PC-3 (cell line): ENCODE data around the gene HSD17B13. TPM values are rescaled to one million over a fixed set of nuclear protein-coding genes. Genes with fewer than 3 reads are reported as not detected.

Experiments
- ATAC-seq: fragments of 200-7000 bp; cut with Tn5 transposase; 2 replicates; pipeline ENCODE4 v1.9.1; 2020; ENCODE audit warnings: mild to moderate bottlenecking, moderate library complexity
- BruUV-seq: library from RNA; stranded (reverse); fragments of 400-500 nt; replicated peaks from 2 replicates; lab custom pipeline; 2021; lab: Mats Ljungman, UMichigan
- CTCF ChIA-PET: fragments of 300-600 bp; sonication (Branson Sonifier 250); formaldehyde crosslinking; loops from one replicate; lab custom pipeline; 2022; ENCODE audit warnings: antibody characterized with exemption; lab: Charles Lee
- POLR2A ChIA-PET: fragments of 300-600 bp; sonication (Branson Sonifier 250); formaldehyde crosslinking; loops from one replicate; lab custom pipeline; 2022; ENCODE audit warnings: antibody characterized with exemption; ENCODE audit not compliant: unreplicated experiment; lab: Charles Lee
- DNase-seq: peaks from one replicate; pipeline ENCODE4 v3.0.0-alpha.2; 2015
- H2AFZ ChIP-seq: fragments of 300-600 bp; sonication (generic); 2 replicates; pipeline ENCODE4 v1.6.0; 2016; ENCODE audit warnings: antibody characterized with exemption, low read length
- H3F3A ChIP-seq: fragments of 300-600 bp; sonication (generic); one replicate; pipeline ENCODE4 v1.6.0; 2017; ENCODE audit warnings: antibody characterized with exemption, low read length, control low read depth, mild to moderate bottlenecking; ENCODE audit not compliant: unreplicated experiment
- H3K27ac ChIP-seq: fragments of 300-600 bp; sonication (generic); 2 replicates; pipeline ENCODE4 v1.5.1; 2016; ENCODE audit warnings: mild to moderate bottlenecking, low read length
- H3K27me3 ChIP-seq: fragments of 300-600 bp; sonication (generic); 2 replicates; pipeline ENCODE4 v1.6.1; 2016; ENCODE audit warnings: low read length, mixed read lengths
- H3K36me3 ChIP-seq: fragments of 300-600 bp; sonication (generic); 2 replicates; pipeline ENCODE4 v1.6.1; 2016; ENCODE audit warnings: low read depth, mixed run types, low read length, mixed read lengths
- H3K4me1 ChIP-seq: fragments of 300-600 bp; sonication (generic); 2 replicates; pipeline ENCODE4 v1.5.1; 2016; ENCODE audit warnings: low read length; ENCODE audit not compliant: insufficient read depth
- H3K4me2 ChIP-seq: fragments of 300-600 bp; sonication (generic); 2 replicates; pipeline ENCODE4 v1.6.0; 2016; ENCODE audit warnings: low read length
- H3K4me3 ChIP-seq: fragments of 300-600 bp; sonication (generic); 2 replicates; pipeline ENCODE4 v1.5.1; 2016; ENCODE audit warnings: mild to moderate bottlenecking, low read length, mixed read lengths
- H3K79me2 ChIP-seq: fragments of 300-600 bp; sonication (generic); 2 replicates; pipeline ENCODE4 v1.6.1; 2017; ENCODE audit warnings: low read length, mixed read lengths
- H3K9ac ChIP-seq: fragments of 300-600 bp; sonication (generic); 2 replicates; pipeline ENCODE4 v1.6.0; 2016; ENCODE audit warnings: mild to moderate bottlenecking, low read length
- H3K9me2 ChIP-seq: fragments of 300-600 bp; sonication (generic); replicated peaks from 2 replicates; pipeline ENCODE4 v1.6.1; 2016; ENCODE audit warnings: mixed run types, low read length, mixed read lengths
- H3K9me3 ChIP-seq: fragments of 300-600 bp; sonication (generic); 2 replicates; pipeline ENCODE4 v1.6.1; 2016; ENCODE audit warnings: low read length, mixed read lengths
- H4K20me1 ChIP-seq: fragments of 300-600 bp; sonication (generic); 2 replicates; pipeline ENCODE4 v1.6.1; 2016; ENCODE audit warnings: low read length, mixed read lengths
- CTCF ChIP-seq: fragments of 300-600 bp; sonication (generic); conservative IDR thresholded peaks from 2 replicates; pipeline ENCODE4 v1.5.1; 2017; ENCODE audit warnings: antibody characterized with exemption, low read depth, mild to moderate bottlenecking, low read length
- EZH2 ChIP-seq: fragments of 300-600 bp; sonication (generic); IDR thresholded peaks from one replicate; pipeline ENCODE4 v1.6.1; 2017; ENCODE audit warnings: antibody characterized with exemption, mild to moderate bottlenecking, low read length; ENCODE audit not compliant: unreplicated experiment
- EZH2phosphoT487 ChIP-seq: fragments of 300-600 bp; sonication (generic); IDR thresholded peaks from 2 replicates; pipeline ENCODE4 v1.6.1; 2018; ENCODE audit warnings: mild to moderate bottlenecking, antibody characterized with exemption, low read length, borderline replicate concordance
- intact Hi-C: fragments of 100-400 bp; cut with micrococcal nuclease; formaldehyde crosslinking; loops from 2 replicates; pipeline ENCODE4 v1.9.0; 2023
- total RNA-seq: library from RNA; depleted of rRNA; stranded (reverse); fragments of >200 nt; gene quantifications from 2 replicates; pipeline ENCODE4 v1.2.3, GENCODE V29; 2014

The HSD17B13 gene
- total RNA-seq, 1 experiment from 2014 or later, result 0.18 TPM

GRCh38 chr4:87274327-87274726 is 48.4 kb downstream of the HSD17B13 start:
- BruUV-seq, result no TSS peak
- DNase-seq (no peak), ATAC-seq (no peak)
- Histone ChIP-seq H3K27ac (no peak overlapping the region), H3K9me2 (no peaks in the 10 kb centered on the region), H3K27me3 (no peaks in the 10 kb centered on the region), H3K4me1 (no peaks in the 10 kb centered on the region), H3F3A (no peaks in the 10 kb centered on the region), H3K9ac (no peak overlapping the region), H3K36me3 (no peaks in the 10 kb centered on the region), H3K79me2 (no peaks in the 10 kb centered on the region), H3K9me3 (no peaks in the 10 kb centered on the region), H3K4me3 (no peak overlapping the region), H4K20me1 (no peaks in the 10 kb centered on the region), H3K4me2 (no peak overlapping the region), H2AFZ (no peak overlapping the region)
- no peak for TF ChIP-seq EZH2phosphoT487
- no peak for TF ChIP-seq CTCF
- TF ChIP-seq EZH2, result no peak
- intact Hi-C loops, result loop anchor here (5.0 kb wide), 2 partner anchors 33 to 68 kb away; no protein-coding TSS in a partner anchor
- ChIA-PET POLR2A (no interaction called here), CTCF (no interaction called here)

GRCh38 chr4:87270825-87271224 is 51.9 kb downstream of the HSD17B13 start:
- H3F3A ChIP-seq, result no peaks in the 10 kb centered on the region
- no peak overlapping the region for H3K4me3 ChIP-seq
- BruUV-seq, result no TSS peak
- DNase-seq (no peak), ATAC-seq (no peak)
- H3K9ac ChIP-seq, result no peak overlapping the region
- ChIA-PET POLR2A (no interaction called here), CTCF (no interaction called here)
- 0 out of 2 replicates have a peak overlapping the region, but pooled peaks have one; percentile 23 for H2AFZ ChIP-seq
- intact Hi-C loops, result loop anchor here (1.0 to 5.0 kb wide), 3 partner anchors 36 to 194 kb away; no protein-coding TSS in a partner anchor
- H3K4me2 ChIP-seq, result no peak overlapping the region
- no peaks in the 10 kb centered on the region for H4K20me1 ChIP-seq
- no peaks in the 10 kb centered on the region for H3K27me3 ChIP-seq
- no peaks in the 10 kb centered on the region for H3K79me2 ChIP-seq
- no peaks in the 10 kb centered on the region for H3K4me1 ChIP-seq
- H3K9me3 ChIP-seq, result no peaks in the 10 kb centered on the region
- H3K9me2 ChIP-seq, result no peaks in the 10 kb centered on the region
- no peak overlapping the region for H3K27ac ChIP-seq
- H3K36me3 ChIP-seq, result no peaks in the 10 kb centered on the region
- TF ChIP-seq CTCF, result no peak
- TF ChIP-seq EZH2, result no peak
- no peak for TF ChIP-seq EZH2phosphoT487

- Histone ChIP-seq H2AFZ (no peak overlapping the region), H3K36me3 (no peaks in the 10 kb centered on the region), H3K4me3 (no peak overlapping the region), H3K9me3 (no peaks in the 10 kb centered on the region), H3F3A (no peaks in the 10 kb centered on the region), H4K20me1 (no peaks in the 10 kb centered on the region), H3K9me2 (no peaks in the 10 kb centered on the region), H3K9ac (no peak overlapping the region), H3K27me3 (no peaks in the 10 kb centered on the region), H3K4me1 (no peaks in the 10 kb centered on the region), H3K4me2 (no peak overlapping the region), H3K79me2 (no peaks in the 10 kb centered on the region), H3K27ac (no peak overlapping the region)
- ChIA-PET CTCF (no interaction called here), POLR2A (no interaction called here)
- ATAC-seq (peak; percentile 90), DNase-seq (peak; percentile 57)
- BruUV-seq, result no TSS peak
- intact Hi-C loops, result loop anchor here (1.0 to 5.0 kb wide), 3 partner anchors 37 to 195 kb away; no protein-coding TSS in a partner anchor
- peak; percentile 69 for TF ChIP-seq CTCF
- TF ChIP-seq EZH2, result no peak
- no peak for TF ChIP-seq EZH2phosphoT487
Observed at GRCh38 chr4:87270144-87270543, 52.5 kb downstream of the HSD17B13 start.
